ENCODE data around the gene LSR.

The LSR gene

GRCh38 chr19:35247526-35248309 lies 1.1 kb upstream of the LSR start:
- peak; percentile 39 for DNase-seq (ENCODE audit: low read depth)

- DNase-seq (ENCODE audit: low read depth): no peak
Measured at GRCh38 chr19:35249146-35249847, 495 bp downstream of the LSR start.

- DNase-seq (ENCODE audit: low read depth): no peak
Measured at GRCh38 chr19:35249848-35250711, 1.3 kb downstream of the LSR start.

GRCh38 chr19:35251456-35251855 lies 2.7 kb downstream of the LSR start:
- DNase-seq (ENCODE audit: low read depth): no peak

GRCh38 chr19:35253316-35254286 lies 4.8 kb downstream of the LSR start:
- DNase-seq (ENCODE audit: low read depth): no peak

GRCh38 chr19:35254341-35255297 lies 5.8 kb downstream of the LSR start:
- no peak for DNase-seq (ENCODE audit: low read depth)

GRCh38 chr19:35256566-35256965 lies 7.8 kb downstream of the LSR start:
- DNase-seq (ENCODE audit: low read depth): no peak

- DNase-seq (ENCODE audit: low read depth): no peak
Measured at GRCh38 chr19:35257113-35257461, 8.3 kb downstream of the LSR start.

- DNase-seq (ENCODE audit: low read depth): no peak
Measured at GRCh38 chr19:35260694-35261304, 12.0 kb downstream of the LSR start.

- DNase-seq (ENCODE audit: low read depth): no peak
Measured at GRCh38 chr19:35261356-35262100, 12.7 kb downstream of the LSR start.

GRCh38 chr19:35262101-35262761 lies 13.4 kb downstream of the LSR start:
- DNase-seq (ENCODE audit: low read depth): no peak

GRCh38 chr19:35264268-35265125 lies 15.7 kb downstream of the LSR start:
- DNase-seq (ENCODE audit: low read depth): no peak

GRCh38 chr19:35265126-35265899 lies 16.5 kb downstream of the LSR start:
- DNase-seq (ENCODE audit: low read depth): no peak

- no peak for DNase-seq (ENCODE audit: low read depth)
Measured at GRCh38 chr19:35265900-35266519, 17.2 kb downstream of the LSR start.

GRCh38 chr19:35266520-35267352 lies 17.9 kb downstream of the LSR start:
- no peak for DNase-seq (ENCODE audit: low read depth)
